Left ventricle myocardium inferior (tissue), 1 donor: ENCODE measurements around the gene MS4A6E. TPM values are rescaled to one million over a fixed set of nuclear protein-coding genes. Genes with fewer than 3 reads are reported as not detected.

ENCODE experiments used
- DNase-seq: peaks from one replicate; pipeline ENCODE4 v3.0.0-alpha.2; 2020
- H3K27ac ChIP-seq: fragments of 200-600 bp; replicated peaks from 2 replicates; pipeline ENCODE4 v1.8.0; 2021
- H3K27me3 ChIP-seq: fragments of 200-600 bp; 2 replicates; pipeline ENCODE4 v1.8.0; 2021; ENCODE audit warnings: low read depth
- H3K36me3 ChIP-seq: fragments of 200-600 bp; 2 replicates; pipeline ENCODE4 v1.8.0; 2021
- H3K4me1 ChIP-seq: fragments of 200-600 bp; 2 replicates; pipeline ENCODE4 v1.8.0; 2021
- H3K4me3 ChIP-seq: fragments of 200-600 bp; 2 replicates; pipeline ENCODE4 v1.8.0; 2021; ENCODE audit warnings: mild to moderate bottlenecking, moderate library complexity
- H3K9me3 ChIP-seq: fragments of 200-600 bp; replicated peaks from 2 replicates; pipeline ENCODE4 v1.8.0; 2021
- CTCF ChIP-seq: fragments of 200-600 bp; IDR thresholded peaks from 2 replicates; pipeline ENCODE4 v1.8.0; 2021; ENCODE audit warnings: antibody characterized with exemption, mild to moderate bottlenecking, borderline replicate concordance
- intact Hi-C: fragments of 100-400 bp; cut with micrococcal nuclease; formaldehyde crosslinking; loops from one replicate; pipeline ENCODE4 v1.11.0; 2022
- total RNA-seq: library from RNA; stranded (reverse); fragmentation: NEBNext Ultra II Directional; extraction: Animal tissue kit (Norgen Biotek cat#: 25700); gene quantifications from one replicate; pipeline ENCODE4 v1.2.1, GENCODE V29; 2021
- donor health status: DM: no; HTN: yes; CAD: no; lungs with severe emphysema.

The MS4A6E gene
- total RNA-seq, 1 donor from 2014 or later: not detected

- intact Hi-C loops: no loop called here
- no peak overlapping the region for H3K27ac ChIP-seq
- H3K4me1 ChIP-seq: no peaks in the 10 kb centered on the region
- no peak for DNase-seq
- H3K4me3 ChIP-seq: no peak overlapping the region
- H3K9me3 ChIP-seq: no peaks in the 10 kb centered on the region
- TF ChIP-seq CTCF: no peak
- peaks cover 21% of the 10 kb centered on the region for H3K27me3 ChIP-seq
- H3K36me3 ChIP-seq: no peaks in the 10 kb centered on the region
Measured at GRCh38 chr11:60347084-60347797, 20.2 kb downstream of the MS4A6E start.

- H3K4me1 ChIP-seq: no peaks in the 10 kb centered on the region
- H3K4me3 ChIP-seq: no peak overlapping the region
- no peak for DNase-seq
- intact Hi-C loops: no loop called here
- no peak for TF ChIP-seq CTCF
- no peaks in the 10 kb centered on the region for H3K36me3 ChIP-seq
- peaks cover 14% of the 10 kb centered on the region for H3K27me3 ChIP-seq
- no peaks in the 10 kb centered on the region for H3K9me3 ChIP-seq
- no peak overlapping the region for H3K27ac ChIP-seq
Measured at GRCh38 chr11:60348116-60348515, 21.1 kb downstream of the MS4A6E start.

- Histone ChIP-seq H3K9me3 (no peaks in the 10 kb centered on the region), H3K27me3 (peaks cover 14% of the 10 kb centered on the region), H3K4me1 (no peaks in the 10 kb centered on the region), H3K4me3 (no peak overlapping the region), H3K27ac (no peak overlapping the region), H3K36me3 (no peaks in the 10 kb centered on the region)
- no peak for TF ChIP-seq CTCF
- intact Hi-C loops: no loop called here
- DNase-seq: no peak
Measured at GRCh38 chr11:60349990-60350389, 22.9 kb downstream of the MS4A6E start.

GRCh38 chr11:60357771-60358170, 30.7 kb downstream of the MS4A6E start:
- H3K4me3 ChIP-seq: no peak overlapping the region
- peaks cover 25% of the 10 kb centered on the region for H3K9me3 ChIP-seq
- DNase-seq: no peak
- no peak overlapping the region for H3K27ac ChIP-seq
- H3K36me3 ChIP-seq: no peaks in the 10 kb centered on the region
- no peaks in the 10 kb centered on the region for H3K27me3 ChIP-seq
- TF ChIP-seq CTCF: no peak
- intact Hi-C loops: no loop called here
- no peaks in the 10 kb centered on the region for H3K4me1 ChIP-seq

- H3K27ac ChIP-seq: no peak overlapping the region
Measured at GRCh38 chr11:60360621-60361020, 33.6 kb downstream of the MS4A6E start.

More at GRCh38 chr11:60360621-60361020, 33.6 kb downstream of the MS4A6E start:
- H3K27me3 ChIP-seq: peaks cover 25% of the 10 kb centered on the region
- H3K4me3 ChIP-seq: no peak overlapping the region
- no peaks in the 10 kb centered on the region for H3K4me1 ChIP-seq
- H3K9me3 ChIP-seq: peaks cover 25% of the 10 kb centered on the region
- intact Hi-C loops: no loop called here
- TF ChIP-seq CTCF: no peak
- H3K36me3 ChIP-seq: no peaks in the 10 kb centered on the region
- DNase-seq: no peak
